Retinal pigment epithelial cell (primary cell): ENCODE measurements around the gene BCL3.
"Not testable (repeated sequence)": the region's sequence is repeated elsewhere in the genome, so short reads cannot be mapped to it uniquely, and the experiment has no call there.

Experiments
- DNase-seq: peaks from one replicate; pipeline ENCODE4 v3.0.0-alpha.2; 2010; ENCODE audit warnings: low read depth
- H3K4me3 ChIP-seq: 2 replicates; pipeline ENCODE4 v1.5.1; 2011; ENCODE audit warnings: mild to moderate bottlenecking, low read length, control low read depth, moderate library complexity
- CTCF ChIP-seq: conservative IDR thresholded peaks from 2 replicates; pipeline ENCODE4 v1.5.1; 2011; ENCODE audit warnings: low read depth, low read length, control low read depth, inconsistent platforms

BCL3 gene

DNA sequence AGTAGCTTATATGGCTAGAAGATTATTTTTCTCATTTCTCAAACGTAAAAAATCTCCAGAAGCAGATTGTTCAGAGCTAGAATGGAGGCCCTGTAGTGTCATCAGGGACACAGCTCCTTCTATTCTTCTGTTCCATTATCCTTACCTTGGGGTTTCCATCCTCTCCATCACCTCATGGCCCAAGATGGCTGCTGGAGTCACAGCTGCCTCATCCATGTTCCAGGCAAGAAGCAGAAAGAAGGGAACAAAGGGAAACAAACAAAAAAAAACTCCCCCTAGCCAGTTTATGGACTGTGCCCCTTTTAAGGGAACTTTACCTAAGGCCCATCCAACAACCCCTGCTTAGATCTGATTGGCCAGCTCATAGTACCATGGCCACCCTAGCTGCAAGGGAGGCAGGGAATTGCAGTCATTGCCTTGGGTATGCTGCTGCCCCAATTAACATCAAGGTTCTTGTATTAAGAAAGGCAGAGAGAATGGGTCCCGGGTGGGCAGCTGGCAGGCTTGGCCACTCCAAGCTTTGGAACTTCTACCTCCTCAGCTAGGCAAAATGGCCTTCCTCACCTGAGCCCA lies 33.8 kb upstream of the BCL3 start:
- H3K4me3 ChIP-seq = no peak overlapping the region
- no peak for DNase-seq
- no peak for TF ChIP-seq CTCF

DNA sequence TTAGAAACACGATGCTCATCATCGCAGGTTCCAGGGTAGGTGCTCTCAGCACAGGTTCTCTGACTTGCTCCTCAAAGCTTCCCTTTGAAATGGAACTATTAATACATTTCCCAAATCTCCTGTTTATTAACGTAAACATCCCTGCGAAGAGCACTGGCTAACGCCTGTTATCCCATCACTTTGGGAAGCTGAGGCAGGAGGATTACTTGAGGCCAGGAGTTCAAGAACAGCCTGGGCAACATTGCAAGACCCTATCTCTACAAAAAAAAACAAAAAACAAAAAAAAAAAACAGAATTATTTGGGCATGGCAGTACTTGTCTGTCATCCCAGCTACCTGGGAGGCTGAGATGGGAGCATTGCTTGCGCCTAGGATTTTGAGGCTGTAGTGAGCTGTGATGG lies 30.9 kb upstream of the BCL3 start:
- DNase-seq = no peak
- no peak for TF ChIP-seq CTCF
- H3K4me3 ChIP-seq = no peak overlapping the region

GRCh38 chr19:44718441-44719261 lies 29.9 kb upstream of the BCL3 start:
- no peak for DNase-seq
- H3K4me3 ChIP-seq = no peak overlapping the region
- TF ChIP-seq CTCF = no peak

DNA sequence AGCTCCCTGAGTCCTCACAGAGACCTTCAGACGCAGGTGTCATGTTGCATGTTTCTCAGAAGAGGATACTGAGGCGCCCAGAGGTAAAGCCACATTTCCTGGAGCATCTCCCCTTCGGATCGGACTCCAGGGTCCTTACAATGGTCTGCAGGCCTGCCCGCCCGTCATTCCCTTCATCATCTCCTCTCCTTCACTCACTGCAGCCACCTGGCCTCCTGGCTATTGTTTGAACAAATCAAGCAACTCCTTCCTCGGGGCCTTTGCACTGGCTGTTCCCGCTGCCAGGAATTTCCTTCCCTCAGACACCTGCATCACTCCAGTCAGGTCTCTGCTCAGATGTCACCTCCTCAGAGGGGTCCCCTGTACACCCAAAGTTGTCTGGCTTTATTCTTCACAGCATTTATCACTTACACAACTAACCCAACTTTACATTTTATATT lies 29.2 kb upstream of the BCL3 start:
- no peak for DNase-seq
- H3K4me3 ChIP-seq = no peak overlapping the region
- TF ChIP-seq CTCF = no peak

GRCh38 chr19:44720396-44720795 lies 28.1 kb upstream of the BCL3 start:
- not testable (repeated sequence) for DNase-seq

GRCh38 chr19:44720945-44721344 lies 27.6 kb upstream of the BCL3 start:
- TF ChIP-seq CTCF = no peak
- no peak for DNase-seq
- no peak overlapping the region for H3K4me3 ChIP-seq

More at GRCh38 chr19:44720396-44720795, 28.1 kb upstream of the BCL3 start:
- H3K4me3 ChIP-seq = not testable (repeated sequence)

- not testable (repeated sequence) for H3K4me3 ChIP-seq, DNase-seq
These were observed 27.1 kb upstream of the BCL3 start for GRCh38 chr19:44721369-44721768.
